Stimulated activated effector memory CD8-positive, alpha-beta T cell treated with anti-CD3 and anti-CD28 coated beads, Interleukin-12 subunit alpha, Interleukin-12 subunit beta, amount 100 ng/mL, for 72 hours (primary cell): ENCODE data around the gene RUFY4.
"Not testable (repeated sequence)": the region's sequence is repeated elsewhere in the genome, so short reads cannot be mapped to it uniquely, and the experiment has no call there.

Experiments used
- ATAC-seq: fragments of 150-1000 bp; cut with Tn5 transposase; 2 replicates; pipeline ENCODE4 v1.10.0; 2021
- DNase-seq, 2 donors: peaks; one replicate each; pipeline ENCODE4 v3.0.0; 2021 to 2022; ENCODE audit warnings: low spot score in 2 of 2
- H3K27ac Mint-ChIP-seq: one replicate; pipeline ENCODE4 v1.8.0; 2022; ENCODE audit warnings: mild to moderate bottlenecking, mixed read lengths
- H3K36me3 Mint-ChIP-seq: one replicate; pipeline ENCODE4 v1.8.0; 2022; ENCODE audit warnings: mild to moderate bottlenecking, mixed read lengths
- H3K4me1 Mint-ChIP-seq: one replicate; pipeline ENCODE4 v1.8.0; 2022; ENCODE audit warnings: mixed read lengths
- H3K4me3 Mint-ChIP-seq: one replicate; pipeline ENCODE4 v1.8.0; 2022; ENCODE audit warnings: mild to moderate bottlenecking, mixed read lengths
- H3K9me3 Mint-ChIP-seq: one replicate; pipeline ENCODE4 v1.8.0; 2022; ENCODE audit warnings: mixed read lengths

RUFY4 gene

GRCh38 chr2:218039171-218039570, 29.9 kb upstream of the RUFY4 start:
- no peak overlapping the region for H3K4me3 Mint-ChIP-seq

GRCh38 chr2:218040883-218041282, 28.2 kb upstream of the RUFY4 start:
- Mint-ChIP-seq H3K36me3 (no peaks in the 10 kb centered on the region), H3K27ac (no peak overlapping the region), H3K4me1 (no peaks in the 10 kb centered on the region), H3K9me3 (no peaks in the 10 kb centered on the region), H3K4me3 (no peak overlapping the region)
- DNase-seq (no peak), ATAC-seq (no peak)

More at GRCh38 chr2:218039171-218039570, 29.9 kb upstream of the RUFY4 start:
- H3K4me1 Mint-ChIP-seq: peaks cover 11% of the 10 kb centered on the region
- no peak for ATAC-seq
- H3K27ac Mint-ChIP-seq: no peak overlapping the region
- H3K36me3 Mint-ChIP-seq: no peaks in the 10 kb centered on the region
- H3K9me3 Mint-ChIP-seq: no peaks in the 10 kb centered on the region
- peak in 1 of 2 donors; percentile 20 for DNase-seq

- H3K4me3 Mint-ChIP-seq: no peak overlapping the region
- H3K4me1 Mint-ChIP-seq: no peaks in the 10 kb centered on the region
- ATAC-seq: peak; percentile 40
- H3K36me3 Mint-ChIP-seq: no peaks in the 10 kb centered on the region
- no peak overlapping the region for H3K27ac Mint-ChIP-seq
- DNase-seq: no peak
- no peaks in the 10 kb centered on the region for H3K9me3 Mint-ChIP-seq
Observed at GRCh38 chr2:218041302-218042168, 27.5 kb upstream of the RUFY4 start.

GRCh38 chr2:218043100-218043499, 26.0 kb upstream of the RUFY4 start:
- no peaks in the 10 kb centered on the region for H3K9me3 Mint-ChIP-seq
- no peaks in the 10 kb centered on the region for H3K36me3 Mint-ChIP-seq
- ATAC-seq: no peak
- no peak for DNase-seq
- H3K4me1 Mint-ChIP-seq: no peaks in the 10 kb centered on the region
- H3K27ac Mint-ChIP-seq: no peak overlapping the region
- no peak overlapping the region for H3K4me3 Mint-ChIP-seq

GRCh38 chr2:218043701-218044109, 25.3 kb upstream of the RUFY4 start:
- no peaks in the 10 kb centered on the region for H3K4me1 Mint-ChIP-seq
- no peak for DNase-seq
- H3K9me3 Mint-ChIP-seq: no peaks in the 10 kb centered on the region
- ATAC-seq: no peak
- H3K4me3 Mint-ChIP-seq: no peak overlapping the region
- no peaks in the 10 kb centered on the region for H3K36me3 Mint-ChIP-seq
- H3K27ac Mint-ChIP-seq: no peak overlapping the region

- not testable (repeated sequence) for ATAC-seq, DNase-seq, H3K4me3 Mint-ChIP-seq, H3K27ac Mint-ChIP-seq, H3K36me3 Mint-ChIP-seq, H3K9me3 Mint-ChIP-seq, H3K4me1 Mint-ChIP-seq
Observed at GRCh38 chr2:218044599-218044998, 24.5 kb upstream of the RUFY4 start.

- Mint-ChIP-seq H3K9me3 (peaks cover 3% of the 10 kb centered on the region), H3K4me1 (no peaks in the 10 kb centered on the region), H3K4me3 (no peak overlapping the region), H3K27ac (no peak overlapping the region), H3K36me3 (no peaks in the 10 kb centered on the region)
- ATAC-seq (no peak), DNase-seq (no peak)
Observed at GRCh38 chr2:218046238-218046637, 22.8 kb upstream of the RUFY4 start.

- Mint-ChIP-seq H3K4me1 (no peaks in the 10 kb centered on the region), H3K27ac (no peak overlapping the region), H3K4me3 (no peak overlapping the region), H3K36me3 (no peaks in the 10 kb centered on the region), H3K9me3 (peaks cover 3% of the 10 kb centered on the region)
- DNase-seq: no peak
- no peak for ATAC-seq
Observed at GRCh38 chr2:218047536-218048225, 21.4 kb upstream of the RUFY4 start.

- Mint-ChIP-seq H3K4me3 (no peak overlapping the region), H3K9me3 (peaks cover 3% of the 10 kb centered on the region), H3K27ac (no peak overlapping the region), H3K36me3 (no peaks in the 10 kb centered on the region), H3K4me1 (no peaks in the 10 kb centered on the region)
- no peak for ATAC-seq
- DNase-seq: no peak
Observed at GRCh38 chr2:218051903-218052302, 17.1 kb upstream of the RUFY4 start.

- Mint-ChIP-seq H3K27ac (no peak overlapping the region), H3K4me3 (no peak overlapping the region), H3K36me3 (no peaks in the 10 kb centered on the region), H3K9me3 (no peaks in the 10 kb centered on the region), H3K4me1 (no peaks in the 10 kb centered on the region)
- DNase-seq: no peak
- ATAC-seq: no peak
Observed at GRCh38 chr2:218059289-218059688, 9.8 kb upstream of the RUFY4 start.

GRCh38 chr2:218060118-218060517, 8.9 kb upstream of the RUFY4 start:
- DNase-seq (no peak), ATAC-seq (no peak)
- H3K4me3 Mint-ChIP-seq: no peak overlapping the region
- H3K9me3 Mint-ChIP-seq: no peaks in the 10 kb centered on the region
- no peaks in the 10 kb centered on the region for H3K36me3 Mint-ChIP-seq
- H3K27ac Mint-ChIP-seq: no peak overlapping the region
- H3K4me1 Mint-ChIP-seq: no peaks in the 10 kb centered on the region

- DNase-seq: no peak
- Mint-ChIP-seq H3K27ac (no peak overlapping the region), H3K4me1 (no peaks in the 10 kb centered on the region)
Observed at GRCh38 chr2:218060950-218061660, 7.9 kb upstream of the RUFY4 start.

GRCh38 chr2:218063486-218063885, 5.6 kb upstream of the RUFY4 start:
- Mint-ChIP-seq H3K4me1 (peaks cover 12% of the 10 kb centered on the region), H3K9me3 (no peaks in the 10 kb centered on the region), H3K4me3 (no peak overlapping the region), H3K27ac (no peak overlapping the region), H3K36me3 (no peaks in the 10 kb centered on the region)
- DNase-seq (no peak), ATAC-seq (no peak)

More at GRCh38 chr2:218060950-218061660, 7.9 kb upstream of the RUFY4 start:
- Mint-ChIP-seq H3K36me3 (no peaks in the 10 kb centered on the region), H3K4me3 (no peak overlapping the region), H3K9me3 (no peaks in the 10 kb centered on the region)
- no peak for ATAC-seq

- DNase-seq: no peak
- Mint-ChIP-seq H3K4me1 (peaks cover 16% of the 10 kb centered on the region), H3K36me3 (no peaks in the 10 kb centered on the region), H3K27ac (no peak overlapping the region), H3K4me3 (no peak overlapping the region), H3K9me3 (no peaks in the 10 kb centered on the region)
- no peak for ATAC-seq
Observed at GRCh38 chr2:218063896-218064295, 5.2 kb upstream of the RUFY4 start.

GRCh38 chr2:218065239-218066006, 3.6 kb upstream of the RUFY4 start:
- ATAC-seq: no peak

More at GRCh38 chr2:218065239-218066006, 3.6 kb upstream of the RUFY4 start:
- Mint-ChIP-seq H3K4me1 (peaks cover 21% of the 10 kb centered on the region), H3K4me3 (no peak overlapping the region), H3K36me3 (no peaks in the 10 kb centered on the region), H3K9me3 (no peaks in the 10 kb centered on the region), H3K27ac (no peak overlapping the region)
- DNase-seq: no peak
